GM18867 (cell line): ENCODE results near the gene VPS26A.
A peak's percentile ranks its signal among the peaks of the same experiment; 100 is the strongest.

Experiments used
- ATAC-seq: cut with Tn5 transposase; IDR thresholded peaks from one replicate; pipeline ENCODE4 v1.9.1; 2021; ENCODE audit warnings: mild to moderate bottlenecking, moderate library complexity; ENCODE audit not compliant: unreplicated experiment

Gene VPS26A

GRCh38 chr10:69123747-69124562, at the start of gene VPS26A:
VPS26A (plus strand) TSS chr10:69124178; CDS start chr10:69124278, 100 bp downstream.
- peak; percentile 82 for ATAC-seq

GRCh38 chr10:69074532-69074931, 49.4 kb upstream of the VPS26A start:
- ATAC-seq: no peak

GRCh38 chr10:69075431-69075830, 48.5 kb upstream of the VPS26A start:
- no peak for ATAC-seq

- no peak for ATAC-seq
Measured at GRCh38 chr10:69078311-69078710, 45.7 kb upstream of the VPS26A start.

GRCh38 chr10:69080226-69080625, 43.8 kb upstream of the VPS26A start:
- no peak for ATAC-seq

GRCh38 chr10:69086001-69086509, 37.9 kb upstream of the VPS26A start:
- ATAC-seq: no peak

- peak; percentile 43 for ATAC-seq
Measured at GRCh38 chr10:69087590-69088470, 36.1 kb upstream of the VPS26A start, which contains the start of gene SRGN. SRGN (plus strand) TSS chr10:69088103; CDS start chr10:69088158, 55 bp downstream.

- no peak for ATAC-seq
Measured at GRCh38 chr10:69088471-69088769, 35.6 kb upstream of the VPS26A start.

GRCh38 chr10:69088801-69089501, 35.0 kb upstream of the VPS26A start:
- ATAC-seq: peak; percentile 23

- peak; percentile 44 for ATAC-seq
Measured at GRCh38 chr10:69089638-69090599, 34.1 kb upstream of the VPS26A start.

- no peak for ATAC-seq
Measured at GRCh38 chr10:69090685-69091084, 33.3 kb upstream of the VPS26A start.

- no peak for ATAC-seq
Measured at GRCh38 chr10:69091143-69091651, 32.8 kb upstream of the VPS26A start.

- peak; percentile 39 for ATAC-seq
Measured at GRCh38 chr10:69092959-69093850, 30.8 kb upstream of the VPS26A start.

GRCh38 chr10:69093933-69094332, 30.0 kb upstream of the VPS26A start:
- no peak for ATAC-seq

GRCh38 chr10:69096045-69096444, 27.9 kb upstream of the VPS26A start:
- ATAC-seq: no peak

GRCh38 chr10:69097729-69098128, 26.2 kb upstream of the VPS26A start:
- ATAC-seq: no peak

GRCh38 chr10:69100136-69100872, 23.7 kb upstream of the VPS26A start:
- ATAC-seq: no peak
